ENCODE results near the gene MYOZ3. TPM values are rescaled to one million over a fixed set of nuclear protein-coding genes. Genes with fewer than 3 reads are reported as not detected.

The MYOZ3 gene
- total RNA-seq, 2 experiments from 2014 or later, result not detected

DNA sequence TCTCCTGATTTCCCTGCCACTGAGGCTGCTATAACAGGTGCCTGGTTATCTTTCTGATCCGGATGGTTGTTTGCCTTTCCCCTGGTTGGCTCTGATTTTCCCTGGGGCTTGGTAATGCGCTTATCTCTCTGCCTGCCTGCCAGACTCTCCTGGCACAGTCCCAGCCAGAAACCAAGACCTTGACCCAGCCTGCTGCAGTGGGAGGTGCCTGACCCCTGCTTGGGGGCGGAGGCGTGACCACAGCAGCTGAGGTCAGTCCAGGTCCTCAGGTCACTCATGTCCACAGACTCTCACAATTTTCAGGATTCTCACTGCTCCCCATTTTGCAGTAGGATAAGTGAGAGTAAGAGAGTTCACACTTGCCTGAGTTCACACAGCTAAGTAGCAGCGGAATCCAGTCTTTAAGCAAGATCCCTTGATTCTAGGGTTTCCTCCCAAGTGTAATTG lies 45.0 kb upstream of the MYOZ3 start:
- intact Hi-C loops (cut with micrococcal nuclease; ENCODE audit: unreplicated experiment), result no loop called here
- H3K27ac ChIP-seq (ENCODE audit: low read depth, low read length, poor library complexity, severe bottlenecking), result no peak overlapping the region
- H4K20me1 ChIP-seq (ENCODE audit: insufficient read depth, low read length), result no peaks in the 10 kb centered on the region
- H3K9me2 ChIP-seq (ENCODE audit: insufficient read depth, low read length), result no peaks in the 10 kb centered on the region
- no peak overlapping the region for H3K4me2 ChIP-seq (ENCODE audit: low read length)
- H3K79me2 ChIP-seq (ENCODE audit: insufficient read depth, low read depth, low read length), result no peaks in the 10 kb centered on the region
- no peak overlapping the region for H2AFZ ChIP-seq (ENCODE audit: low read length)
- no peak overlapping the region for H3K4me3 ChIP-seq (ENCODE audit: low read depth, low read length, poor library complexity, severe bottlenecking)
- no peaks in the 10 kb centered on the region for H3K9me3 ChIP-seq (ENCODE audit: low read length)
- ChIA-PET POLR2A (no interaction called here), CTCF (ENCODE audit: unreplicated experiment) (no interaction called here)
- no peaks in the 10 kb centered on the region for H3K36me3 ChIP-seq (ENCODE audit: insufficient read depth, low read length)
- DNase-seq (ENCODE audit: low spot score), result no peak
- TF ChIP-seq EZH2phosphoT487 (IDR thresholded peaks at IDR 0.05; ENCODE audit: borderline replicate concordance, low read depth, low read length), result no peak
- TF ChIP-seq, protein P1, sequence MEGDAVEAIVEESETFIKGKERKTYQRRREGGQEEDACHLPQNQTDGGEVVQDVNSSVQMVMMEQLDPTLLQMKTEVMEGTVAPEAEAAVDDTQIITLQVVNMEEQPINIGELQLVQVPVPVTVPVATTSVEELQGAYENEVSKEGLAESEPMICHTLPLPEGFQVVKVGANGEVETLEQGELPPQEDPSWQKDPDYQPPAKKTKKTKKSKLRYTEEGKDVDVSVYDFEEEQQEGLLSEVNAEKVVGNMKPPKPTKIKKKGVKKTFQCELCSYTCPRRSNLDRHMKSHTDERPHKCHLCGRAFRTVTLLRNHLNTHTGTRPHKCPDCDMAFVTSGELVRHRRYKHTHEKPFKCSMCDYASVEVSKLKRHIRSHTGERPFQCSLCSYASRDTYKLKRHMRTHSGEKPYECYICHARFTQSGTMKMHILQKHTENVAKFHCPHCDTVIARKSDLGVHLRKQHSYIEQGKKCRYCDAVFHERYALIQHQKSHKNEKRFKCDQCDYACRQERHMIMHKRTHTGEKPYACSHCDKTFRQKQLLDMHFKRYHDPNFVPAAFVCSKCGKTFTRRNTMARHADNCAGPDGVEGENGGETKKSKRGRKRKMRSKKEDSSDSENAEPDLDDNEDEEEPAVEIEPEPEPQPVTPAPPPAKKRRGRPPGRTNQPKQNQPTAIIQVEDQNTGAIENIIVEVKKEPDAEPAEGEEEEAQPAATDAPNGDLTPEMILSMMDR (conservative IDR thresholded peaks at IDR 0.05; ENCODE audit: low read length), result no peak
- BruUV-seq (replicated peaks), result no TSS peak
- no peaks in the 10 kb centered on the region for H3K4me1 ChIP-seq (ENCODE audit: insufficient read depth, low read length, poor library complexity, severe bottlenecking)

GRCh38 chr5:150616506-150616905 lies 44.5 kb upstream of the MYOZ3 start:
- ChIA-PET CTCF (ENCODE audit: unreplicated experiment) (no interaction called here), POLR2A (no interaction called here)
- H3K4me2 ChIP-seq (ENCODE audit: low read length), result no peak overlapping the region

DNA sequence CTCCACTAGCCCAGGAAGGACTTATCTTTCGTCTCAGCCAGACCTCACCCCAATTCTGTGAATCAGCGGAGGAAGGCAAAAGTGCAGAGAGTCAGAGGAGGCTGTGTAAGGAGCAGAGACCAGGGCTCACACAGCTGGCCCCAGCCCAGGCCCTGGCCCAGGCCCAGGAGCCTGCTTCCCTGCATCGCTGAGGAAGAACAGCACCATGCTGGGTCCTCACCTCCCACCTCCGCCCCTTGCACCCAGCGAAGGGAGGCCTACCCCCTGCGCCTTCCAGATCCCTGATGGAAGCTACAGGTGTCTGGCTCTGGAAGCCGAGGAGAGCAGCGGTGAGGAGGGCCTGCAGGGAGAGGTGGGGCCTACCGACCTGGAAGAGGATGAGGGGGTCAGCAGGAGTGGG lies 42.9 kb upstream of the MYOZ3 start:
- no peak for TF ChIP-seq EZH2phosphoT487 (IDR thresholded peaks at IDR 0.05; ENCODE audit: borderline replicate concordance, low read depth, low read length)
- TF ChIP-seq, protein P1 (conservative IDR thresholded peaks at IDR 0.05; ENCODE audit: low read length), result no peak
- intact Hi-C loops (cut with micrococcal nuclease; ENCODE audit: unreplicated experiment), result no loop called here
- Histone ChIP-seq H3K9me2 (ENCODE audit: insufficient read depth, low read length) (no peaks in the 10 kb centered on the region), H3K79me2 (ENCODE audit: insufficient read depth, low read depth, low read length) (no peaks in the 10 kb centered on the region), H3K27ac (ENCODE audit: low read depth, low read length, poor library complexity, severe bottlenecking) (no peak overlapping the region), H4K20me1 (ENCODE audit: insufficient read depth, low read length) (no peaks in the 10 kb centered on the region), H3K4me3 (ENCODE audit: low read depth, low read length, poor library complexity, severe bottlenecking) (no peak overlapping the region), H2AFZ (ENCODE audit: low read length) (no peak overlapping the region), H3K4me2 (ENCODE audit: low read length) (no peak overlapping the region), H3K9me3 (ENCODE audit: low read length) (no peaks in the 10 kb centered on the region), H3K36me3 (ENCODE audit: insufficient read depth, low read length) (no peaks in the 10 kb centered on the region), H3K4me1 (ENCODE audit: insufficient read depth, low read length, poor library complexity, severe bottlenecking) (no peaks in the 10 kb centered on the region)
- BruUV-seq (replicated peaks), result no TSS peak
- ChIA-PET CTCF (ENCODE audit: unreplicated experiment) (no interaction called here), POLR2A (no interaction called here)
- no peak for DNase-seq (ENCODE audit: low spot score)

More at GRCh38 chr5:150616506-150616905, 44.5 kb upstream of the MYOZ3 start:
- H3K9me2 ChIP-seq (ENCODE audit: insufficient read depth, low read length), result no peaks in the 10 kb centered on the region
- no peaks in the 10 kb centered on the region for H3K79me2 ChIP-seq (ENCODE audit: insufficient read depth, low read depth, low read length)
- TF ChIP-seq EZH2phosphoT487 (IDR thresholded peaks at IDR 0.05; ENCODE audit: borderline replicate concordance, low read depth, low read length), result no peak
- TF ChIP-seq, protein P1 (conservative IDR thresholded peaks at IDR 0.05; ENCODE audit: low read length), result no peak
- H2AFZ ChIP-seq (ENCODE audit: low read length), result no peak overlapping the region
- H3K4me3 ChIP-seq (ENCODE audit: low read depth, low read length, poor library complexity, severe bottlenecking), result no peak overlapping the region
- no peaks in the 10 kb centered on the region for H3K9me3 ChIP-seq (ENCODE audit: low read length)
- no peaks in the 10 kb centered on the region for H3K36me3 ChIP-seq (ENCODE audit: insufficient read depth, low read length)
- H3K27ac ChIP-seq (ENCODE audit: low read depth, low read length, poor library complexity, severe bottlenecking), result no peak overlapping the region
- intact Hi-C loops (cut with micrococcal nuclease; ENCODE audit: unreplicated experiment), result no loop called here
- no peaks in the 10 kb centered on the region for H4K20me1 ChIP-seq (ENCODE audit: insufficient read depth, low read length)
- no peaks in the 10 kb centered on the region for H3K4me1 ChIP-seq (ENCODE audit: insufficient read depth, low read length, poor library complexity, severe bottlenecking)
- no TSS peak for BruUV-seq (replicated peaks)
- no peak for DNase-seq (ENCODE audit: low spot score)
